Frontal cortex (tissue), 4 donors: ENCODE results near the gene RGS9. TPM values are rescaled to one million over a fixed set of nuclear protein-coding genes. Genes with fewer than 3 reads are reported as not detected.
"Not testable (repeated sequence)": the region's sequence is repeated elsewhere in the genome, so short reads cannot be mapped to it uniquely, and the experiment has no call there.

Experiments
- DNase-seq, 2 donors: peaks; one replicate each; pipeline ENCODE4 v3.0.0; 2012; ENCODE audit warnings: low spot score in 2 of 2
- FAIRE-seq: peaks from 2 replicates; lab custom pipeline; 2012; peaks lifted over from hg19 to GRCh38; lab: Jason Lieb, UNC
- total RNA-seq: library from RNA; depleted of rRNA; stranded (reverse); fragments of >200 nt; gene quantifications from one replicate; pipeline ENCODE4 v1.2.3, GENCODE V29; 2014
- donor health status: control.
- donor health status: control.
- donor health status: control.

RGS9 gene
- total RNA-seq, result 15.1 TPM

GRCh38 chr17:65137021-65137939 is at the start of gene RGS9:
Gene RGS9, plus strand, starts transcription at chr17:65137370. Its CDS starts 171 bp downstream, at chr17:65137541.
- peak; percentile 86 to 91 for DNase-seq
- FAIRE-seq, result no peak

GRCh38 chr17:65088621-65089360 is 48.4 kb upstream of the RGS9 start:
- no peak for DNase-seq
- no peak for FAIRE-seq

- DNase-seq (no peak), FAIRE-seq (no peak)
Measured at GRCh38 chr17:65092262-65092661, 44.9 kb upstream of the RGS9 start.

- FAIRE-seq, DNase-seq: not testable (repeated sequence)
Measured at GRCh38 chr17:65092721-65093356, 44.3 kb upstream of the RGS9 start.

- DNase-seq (no peak), FAIRE-seq (no peak)
Measured at GRCh38 chr17:65093930-65094329, 43.2 kb upstream of the RGS9 start.

- FAIRE-seq (peak; percentile 65), DNase-seq (no peak)
Measured at GRCh38 chr17:65095465-65095864, 41.7 kb upstream of the RGS9 start.

GRCh38 chr17:65096382-65096781 is 40.8 kb upstream of the RGS9 start:
- FAIRE-seq, DNase-seq: not testable (repeated sequence)

- DNase-seq, result no peak
- no peak for FAIRE-seq
Measured at GRCh38 chr17:65097110-65097509, 40.1 kb upstream of the RGS9 start.

GRCh38 chr17:65099475-65099874 is 37.7 kb upstream of the RGS9 start:
- no peak for DNase-seq
- no peak for FAIRE-seq

- DNase-seq, result no peak
Measured at GRCh38 chr17:65099941-65100315, 37.2 kb upstream of the RGS9 start.

GRCh38 chr17:65100316-65101140 is 36.6 kb upstream of the RGS9 start:
- FAIRE-seq (no peak), DNase-seq (peak; percentile 83 to 84)

More at GRCh38 chr17:65099941-65100315, 37.2 kb upstream of the RGS9 start:
- no peak for FAIRE-seq

- FAIRE-seq (no peak), DNase-seq (no peak)
Measured at GRCh38 chr17:65101371-65101770, 35.8 kb upstream of the RGS9 start.

GRCh38 chr17:65102235-65102634 is 34.9 kb upstream of the RGS9 start:
- no peak for FAIRE-seq
- no peak for DNase-seq

GRCh38 chr17:65102788-65103187 is 34.4 kb upstream of the RGS9 start:
- no peak for DNase-seq

GRCh38 chr17:65103431-65103830 is 33.7 kb upstream of the RGS9 start:
- no peak for DNase-seq
- no peak for FAIRE-seq

More at GRCh38 chr17:65102788-65103187, 34.4 kb upstream of the RGS9 start:
- no peak for FAIRE-seq

GRCh38 chr17:65103896-65104295 is 33.3 kb upstream of the RGS9 start:
- FAIRE-seq, result no peak

GRCh38 chr17:65104541-65104940 is 32.6 kb upstream of the RGS9 start:
- DNase-seq (no peak), FAIRE-seq (no peak)

More at GRCh38 chr17:65103896-65104295, 33.3 kb upstream of the RGS9 start:
- DNase-seq, result no peak

- no peak for FAIRE-seq
- DNase-seq, result no peak
Measured at GRCh38 chr17:65104973-65105372, 32.2 kb upstream of the RGS9 start.

GRCh38 chr17:65108152-65108551 is 29.0 kb upstream of the RGS9 start:
- no peak for DNase-seq
- no peak for FAIRE-seq
